PC-3 (cell line): Measurements from ENCODE around the gene C1QTNF5. TPM values are rescaled to one million over a fixed set of nuclear protein-coding genes. Genes with fewer than 3 reads are reported as not detected.

ENCODE experiments used
- ATAC-seq: fragments of 200-7000 bp; cut with Tn5 transposase; 2 replicates; pipeline ENCODE4 v1.9.1; 2020; ENCODE audit warnings: mild to moderate bottlenecking, moderate library complexity
- BruUV-seq: library from RNA; stranded (reverse); fragments of 400-500 nt; replicated peaks from 2 replicates; lab custom pipeline; 2021; lab: Mats Ljungman, UMichigan
- CTCF ChIA-PET: fragments of 300-600 bp; sonication (Branson Sonifier 250); formaldehyde crosslinking; loops from one replicate; lab custom pipeline; 2022; ENCODE audit warnings: antibody characterized with exemption; lab: Charles Lee
- POLR2A ChIA-PET: fragments of 300-600 bp; sonication (Branson Sonifier 250); formaldehyde crosslinking; loops from one replicate; lab custom pipeline; 2022; ENCODE audit warnings: antibody characterized with exemption; ENCODE audit not compliant: unreplicated experiment; lab: Charles Lee
- DNase-seq: peaks from one replicate; pipeline ENCODE4 v3.0.0-alpha.2; 2015
- H2AFZ ChIP-seq: fragments of 300-600 bp; sonication (generic); 2 replicates; pipeline ENCODE4 v1.6.0; 2016; ENCODE audit warnings: antibody characterized with exemption, low read length
- H3F3A ChIP-seq: fragments of 300-600 bp; sonication (generic); one replicate; pipeline ENCODE4 v1.6.0; 2017; ENCODE audit warnings: antibody characterized with exemption, low read length, control low read depth, mild to moderate bottlenecking; ENCODE audit not compliant: unreplicated experiment
- H3K27ac ChIP-seq: fragments of 300-600 bp; sonication (generic); 2 replicates; pipeline ENCODE4 v1.5.1; 2016; ENCODE audit warnings: mild to moderate bottlenecking, low read length
- H3K27me3 ChIP-seq: fragments of 300-600 bp; sonication (generic); 2 replicates; pipeline ENCODE4 v1.6.1; 2016; ENCODE audit warnings: low read length, mixed read lengths
- H3K36me3 ChIP-seq: fragments of 300-600 bp; sonication (generic); 2 replicates; pipeline ENCODE4 v1.6.1; 2016; ENCODE audit warnings: low read depth, mixed run types, low read length, mixed read lengths
- H3K4me1 ChIP-seq: fragments of 300-600 bp; sonication (generic); 2 replicates; pipeline ENCODE4 v1.5.1; 2016; ENCODE audit warnings: low read length; ENCODE audit not compliant: insufficient read depth
- H3K4me2 ChIP-seq: fragments of 300-600 bp; sonication (generic); 2 replicates; pipeline ENCODE4 v1.6.0; 2016; ENCODE audit warnings: low read length
- H3K4me3 ChIP-seq: fragments of 300-600 bp; sonication (generic); 2 replicates; pipeline ENCODE4 v1.5.1; 2016; ENCODE audit warnings: mild to moderate bottlenecking, low read length, mixed read lengths
- H3K79me2 ChIP-seq: fragments of 300-600 bp; sonication (generic); 2 replicates; pipeline ENCODE4 v1.6.1; 2017; ENCODE audit warnings: low read length, mixed read lengths
- H3K9ac ChIP-seq: fragments of 300-600 bp; sonication (generic); 2 replicates; pipeline ENCODE4 v1.6.0; 2016; ENCODE audit warnings: mild to moderate bottlenecking, low read length
- H3K9me2 ChIP-seq: fragments of 300-600 bp; sonication (generic); replicated peaks from 2 replicates; pipeline ENCODE4 v1.6.1; 2016; ENCODE audit warnings: mixed run types, low read length, mixed read lengths
- H3K9me3 ChIP-seq: fragments of 300-600 bp; sonication (generic); 2 replicates; pipeline ENCODE4 v1.6.1; 2016; ENCODE audit warnings: low read length, mixed read lengths
- H4K20me1 ChIP-seq: fragments of 300-600 bp; sonication (generic); 2 replicates; pipeline ENCODE4 v1.6.1; 2016; ENCODE audit warnings: low read length, mixed read lengths
- EZH2 ChIP-seq: fragments of 300-600 bp; sonication (generic); IDR thresholded peaks from one replicate; pipeline ENCODE4 v1.6.1; 2017; ENCODE audit warnings: antibody characterized with exemption, mild to moderate bottlenecking, low read length; ENCODE audit not compliant: unreplicated experiment
- EZH2phosphoT487 ChIP-seq: fragments of 300-600 bp; sonication (generic); IDR thresholded peaks from 2 replicates; pipeline ENCODE4 v1.6.1; 2018; ENCODE audit warnings: mild to moderate bottlenecking, antibody characterized with exemption, low read length, borderline replicate concordance
- intact Hi-C: fragments of 100-400 bp; cut with micrococcal nuclease; formaldehyde crosslinking; loops from 2 replicates; pipeline ENCODE4 v1.9.0; 2023
- total RNA-seq: library from RNA; depleted of rRNA; stranded (reverse); fragments of >200 nt; gene quantifications from 2 replicates; pipeline ENCODE4 v1.2.3, GENCODE V29; 2014
- TF ChIP-seq, protein P1 (sequence below): fragments of 300-600 bp; sonication (generic); conservative IDR thresholded peaks from 2 replicates; pipeline ENCODE4 v1.5.1; 2017; ENCODE audit warnings: antibody characterized with exemption, low read depth, mild to moderate bottlenecking, low read length

Gene C1QTNF5
- total RNA-seq, 1 experiment from 2014 or later = 2.0 TPM

DNA sequence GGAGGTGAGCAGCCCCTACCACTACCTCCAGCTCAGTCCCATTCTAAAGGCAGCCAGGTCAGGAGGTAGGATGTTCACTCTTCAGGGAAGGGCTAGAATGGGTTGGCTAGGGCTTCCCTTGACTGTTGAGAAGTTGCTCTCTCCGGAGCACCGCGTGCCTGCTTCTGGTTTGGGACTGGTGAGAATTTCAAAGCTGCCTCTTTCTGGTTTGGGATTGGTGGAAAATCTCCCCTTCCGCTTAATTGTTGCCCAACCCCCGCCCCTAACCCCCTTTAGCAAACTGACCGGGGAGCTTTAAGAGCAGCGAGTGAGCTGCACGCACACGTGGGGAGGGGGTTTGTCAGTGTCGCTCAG is 40.1 kb upstream of the C1QTNF5 start:
- Histone ChIP-seq H3K4me3 (peak overlapping the region; percentile 80), H3K9ac (peak overlapping the region; percentile 62), H3K27ac (no peak overlapping the region), H3K4me2 (peak overlapping the region; percentile 99), H3F3A (no peaks in the 10 kb centered on the region), H3K79me2 (no peaks in the 10 kb centered on the region), H3K27me3 (no peaks in the 10 kb centered on the region), H4K20me1 (no peaks in the 10 kb centered on the region), H3K4me1 (peaks cover 27% of the 10 kb centered on the region), H3K36me3 (no peaks in the 10 kb centered on the region), H3K9me2 (no peaks in the 10 kb centered on the region), H2AFZ (peak overlapping the region; percentile 95), H3K9me3 (no peaks in the 10 kb centered on the region)
- DNase-seq (no peak), ATAC-seq (0 out of 2 replicates have a peak, but pooled peaks have one; percentile 1)
- CTCF ChIA-PET = interaction anchor here (0.5 to 2.0 kb wide), 6 partner anchors 25 to 259 kb away, joined by 3 to 14 read pairs (median 6); partner anchors contain the start of gene HINFP
- POLR2A ChIA-PET = interaction anchor here (0.7 kb wide), 1 partner anchor 42 kb away, joined by 4 read pairs; no protein-coding TSS in a partner anchor
- intact Hi-C loops = loop anchor here (1.0 to 2.0 kb wide), 2 partner anchors 20 to 93 kb away; no protein-coding TSS in a partner anchor
- TF ChIP-seq EZH2phosphoT487 (no peak), EZH2 (no peak)
- TF ChIP-seq, protein P1, sequence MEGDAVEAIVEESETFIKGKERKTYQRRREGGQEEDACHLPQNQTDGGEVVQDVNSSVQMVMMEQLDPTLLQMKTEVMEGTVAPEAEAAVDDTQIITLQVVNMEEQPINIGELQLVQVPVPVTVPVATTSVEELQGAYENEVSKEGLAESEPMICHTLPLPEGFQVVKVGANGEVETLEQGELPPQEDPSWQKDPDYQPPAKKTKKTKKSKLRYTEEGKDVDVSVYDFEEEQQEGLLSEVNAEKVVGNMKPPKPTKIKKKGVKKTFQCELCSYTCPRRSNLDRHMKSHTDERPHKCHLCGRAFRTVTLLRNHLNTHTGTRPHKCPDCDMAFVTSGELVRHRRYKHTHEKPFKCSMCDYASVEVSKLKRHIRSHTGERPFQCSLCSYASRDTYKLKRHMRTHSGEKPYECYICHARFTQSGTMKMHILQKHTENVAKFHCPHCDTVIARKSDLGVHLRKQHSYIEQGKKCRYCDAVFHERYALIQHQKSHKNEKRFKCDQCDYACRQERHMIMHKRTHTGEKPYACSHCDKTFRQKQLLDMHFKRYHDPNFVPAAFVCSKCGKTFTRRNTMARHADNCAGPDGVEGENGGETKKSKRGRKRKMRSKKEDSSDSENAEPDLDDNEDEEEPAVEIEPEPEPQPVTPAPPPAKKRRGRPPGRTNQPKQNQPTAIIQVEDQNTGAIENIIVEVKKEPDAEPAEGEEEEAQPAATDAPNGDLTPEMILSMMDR = no peak
- TSS peak; percentile 64 for BruUV-seq

DNA sequence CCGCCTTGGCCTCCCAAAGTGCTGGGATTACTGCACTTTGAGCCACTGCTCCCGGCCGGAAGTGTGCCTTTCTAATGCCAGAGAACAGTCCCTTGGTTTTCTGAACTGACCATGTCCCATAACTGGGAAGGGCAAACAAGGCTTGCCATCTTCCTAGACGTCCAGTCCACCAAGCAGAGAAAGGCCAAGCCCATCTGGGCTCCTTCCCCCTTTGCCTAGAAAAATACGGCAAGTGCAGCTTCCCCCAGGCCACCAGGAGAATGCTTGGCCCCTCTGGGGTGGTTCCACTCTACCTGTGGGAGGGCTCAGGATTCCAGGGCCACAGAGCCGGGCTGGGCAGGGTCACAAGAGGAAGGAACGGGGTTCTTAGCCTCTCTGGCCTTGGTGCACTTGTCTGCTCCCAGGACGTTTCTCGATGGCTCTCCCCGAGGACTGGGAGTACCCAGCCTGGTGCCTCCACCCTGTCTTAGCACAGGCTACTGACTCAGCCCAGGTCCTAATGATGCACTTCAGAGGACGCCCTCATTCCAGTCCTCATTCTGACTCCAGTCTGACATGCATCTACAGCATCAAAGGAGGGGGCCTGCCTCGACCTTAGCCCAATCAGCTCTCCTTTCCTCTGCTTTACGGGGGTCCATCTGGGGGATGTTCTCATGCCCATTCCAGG is 39.6 kb upstream of the C1QTNF5 start:
- ChIA-PET CTCF (no interaction called here), POLR2A (no interaction called here)
- Histone ChIP-seq H2AFZ (peak overlapping the region; percentile 95), H3K9me3 (no peaks in the 10 kb centered on the region), H3K4me1 (peaks cover 27% of the 10 kb centered on the region), H4K20me1 (no peaks in the 10 kb centered on the region), H3K27me3 (no peaks in the 10 kb centered on the region), H3F3A (no peaks in the 10 kb centered on the region), H3K4me2 (peak overlapping the region; percentile 99), H3K27ac (no peak overlapping the region), H3K4me3 (peak overlapping the region; percentile 80), H3K9me2 (no peaks in the 10 kb centered on the region), H3K79me2 (no peaks in the 10 kb centered on the region), H3K9ac (no peak overlapping the region), H3K36me3 (no peaks in the 10 kb centered on the region)
- intact Hi-C loops = loop anchor here (2.0 kb wide), 1 partner anchor 19 kb away; no protein-coding TSS in a partner anchor
- BruUV-seq = no TSS peak
- TF ChIP-seq, protein P1 = no peak
- TF ChIP-seq EZH2phosphoT487 (no peak), EZH2 (no peak)
- ATAC-seq (no peak), DNase-seq (no peak)

GRCh38 chr11:119378851-119379465 is 38.3 kb upstream of the C1QTNF5 start:
- H3K79me2 ChIP-seq = no peaks in the 10 kb centered on the region
- no peak for ATAC-seq
- ChIA-PET POLR2A (interaction anchor here (0.7 kb wide), 1 partner anchor 39 kb away, joined by 6 read pairs; no protein-coding TSS in a partner anchor), CTCF (no interaction called here)
- H3K9me2 ChIP-seq = no peaks in the 10 kb centered on the region
- peaks cover 27% of the 10 kb centered on the region for H3K4me1 ChIP-seq
- no peaks in the 10 kb centered on the region for H3K36me3 ChIP-seq
- no peaks in the 10 kb centered on the region for H4K20me1 ChIP-seq
- intact Hi-C loops = no loop called here
- no peak for DNase-seq
- no peaks in the 10 kb centered on the region for H3K9me3 ChIP-seq
- no TSS peak for BruUV-seq
- H2AFZ ChIP-seq = no peak overlapping the region
- TF ChIP-seq, protein P1 = no peak
- TF ChIP-seq EZH2 (no peak), EZH2phosphoT487 (no peak)
- H3K27me3 ChIP-seq = no peaks in the 10 kb centered on the region
- no peak overlapping the region for H3K27ac ChIP-seq
- H3F3A ChIP-seq = no peaks in the 10 kb centered on the region
- H3K9ac ChIP-seq = no peak overlapping the region
- no peak overlapping the region for H3K4me2 ChIP-seq
- H3K4me3 ChIP-seq = no peak overlapping the region
